WTC11 (cell line): ENCODE results near the gene ADAM17. TPM values are rescaled to one million over a fixed set of nuclear protein-coding genes. Genes with fewer than 3 reads are reported as not detected.

Experiments
- ATAC-seq: fragments of 200-7000 bp; cut with Tn5 transposase; 2 replicates; pipeline ENCODE4 v1.10.0; 2021; ENCODE audit warnings: mild to moderate bottlenecking, moderate library complexity
- CTCF ChIA-PET: fragments of 300-600 bp; sonication (Branson Sonifier 250); formaldehyde crosslinking; loops from one replicate; lab custom pipeline; 2021; ENCODE audit warnings: antibody characterized with exemption; lab: Charles Lee
- POLR2A ChIA-PET: fragments of 350-600 bp; sonication (Branson Sonifier 250); formaldehyde crosslinking; loops from one replicate; lab custom pipeline; 2021; ENCODE audit warnings: antibody characterized with exemption; lab: Charles Lee
- DNase-seq: peaks from one replicate; pipeline ENCODE4 v3.0.0; 2021; ENCODE audit warnings: low spot score
- H3K27ac Mint-ChIP-seq: 2 replicates; pipeline ENCODE4 v1.8.0; 2021; ENCODE audit warnings: mixed read lengths
- H3K27me3 Mint-ChIP-seq: 2 replicates; pipeline ENCODE4 v1.8.0; 2021; ENCODE audit warnings: low read depth, mild to moderate bottlenecking, moderate library complexity, mixed read lengths
- H3K36me3 Mint-ChIP-seq: 2 replicates; pipeline ENCODE4 v1.8.0; 2021; ENCODE audit warnings: mixed read lengths
- H3K4me1 Mint-ChIP-seq: 2 replicates; pipeline ENCODE4 v1.8.0; 2022; ENCODE audit warnings: mixed read lengths
- H3K4me3 Mint-ChIP-seq: 2 replicates; pipeline ENCODE4 v1.8.0; 2021; ENCODE audit warnings: mild to moderate bottlenecking, moderate library complexity, mixed read lengths
- H3K9me3 Mint-ChIP-seq: 2 replicates; pipeline ENCODE4 v1.8.0; 2021; ENCODE audit warnings: mixed read lengths
- AR ChIP-seq: fragments of 250-450 bp; sonication (Bioruptor Pico); IDR thresholded peaks from 2 replicates; pipeline ENCODE4 v1.9.0; 2021; ENCODE audit warnings: mild to moderate bottlenecking
- ATF1 ChIP-seq: sonication (generic); formaldehyde crosslinking; IDR thresholded peaks from 2 replicates; pipeline ENCODE4 v1.8.1; 2023; ENCODE audit warnings: mild to moderate bottlenecking, moderate library complexity, missing genetic modification reagents
- ESRRA ChIP-seq: sonication (generic); formaldehyde crosslinking; IDR thresholded peaks from 2 replicates; pipeline ENCODE4 v1.8.1; 2022; ENCODE audit warnings: mild to moderate bottlenecking, missing genetic modification reagents, borderline replicate concordance
- ETV6 ChIP-seq: sonication (generic); formaldehyde crosslinking; IDR thresholded peaks from 2 replicates; pipeline ENCODE4 v1.8.1; 2022; ENCODE audit warnings: mild to moderate bottlenecking, missing genetic modification reagents
- GRHL2 ChIP-seq: fragments of 250-450 bp; sonication (Bioruptor Pico); IDR thresholded peaks from 2 replicates; pipeline ENCODE4 v1.8.0; 2022; ENCODE audit warnings: mild to moderate bottlenecking, moderate library complexity; ENCODE audit not compliant: insufficient replicate concordance, severe bottlenecking
- JUN ChIP-seq: sonication (generic); formaldehyde crosslinking; IDR thresholded peaks from 2 replicates; pipeline ENCODE4 v1.8.0; 2023; ENCODE audit warnings: mild to moderate bottlenecking, missing genetic modification reagents
- PREB ChIP-seq: sonication (generic); formaldehyde crosslinking; IDR thresholded peaks from 2 replicates; pipeline ENCODE4 v1.8.1; 2022; ENCODE audit warnings: mild to moderate bottlenecking, missing genetic modification reagents, moderate library complexity, borderline replicate concordance
- TCF7 ChIP-seq: sonication (generic); formaldehyde crosslinking; IDR thresholded peaks from 2 replicates; pipeline ENCODE4 v1.8.0; 2022; ENCODE audit warnings: mild to moderate bottlenecking, low read depth, missing genetic modification reagents, moderate library complexity
- ZBTB43 ChIP-seq: sonication (generic); formaldehyde crosslinking; IDR thresholded peaks from 2 replicates; pipeline ENCODE4 v1.8.1; 2023; ENCODE audit warnings: mild to moderate bottlenecking, missing genetic modification reagents
- ZNF219 ChIP-seq: sonication (generic); formaldehyde crosslinking; IDR thresholded peaks from 2 replicates; pipeline ENCODE4 v1.8.0; 2023; ENCODE audit warnings: missing genetic modification reagents, mild to moderate bottlenecking, borderline replicate concordance
- total RNA-seq: library from RNA; stranded (reverse); gene quantifications from 3 replicates; pipeline ENCODE4 v1.2.3, GENCODE V29; 2021
- TF ChIP-seq, protein P1 (sequence below): fragments of 250-450 bp; sonication (Bioruptor Pico); IDR thresholded peaks from 2 replicates; pipeline ENCODE4 v2.1.2; 2022; ENCODE audit warnings: mild to moderate bottlenecking, moderate library complexity
- TF ChIP-seq, protein P2 (sequence below): sonication (generic); formaldehyde crosslinking; IDR thresholded peaks from 2 replicates; pipeline ENCODE4 v1.8.1; 2023; ENCODE audit warnings: mild to moderate bottlenecking, missing genetic modification reagents
- TF ChIP-seq, protein P3 (sequence below): sonication (generic); formaldehyde crosslinking; IDR thresholded peaks from 2 replicates; pipeline ENCODE4 v1.8.0; 2022; ENCODE audit warnings: mild to moderate bottlenecking, missing genetic modification reagents
- TF ChIP-seq, protein P4 (sequence below): sonication (generic); formaldehyde crosslinking; IDR thresholded peaks from 2 replicates; pipeline ENCODE4 v1.8.0; 2022; ENCODE audit warnings: mild to moderate bottlenecking, missing genetic modification reagents

ADAM17 gene
- total RNA-seq, 1 experiment from 2014 or later = 25.9 TPM

DNA sequence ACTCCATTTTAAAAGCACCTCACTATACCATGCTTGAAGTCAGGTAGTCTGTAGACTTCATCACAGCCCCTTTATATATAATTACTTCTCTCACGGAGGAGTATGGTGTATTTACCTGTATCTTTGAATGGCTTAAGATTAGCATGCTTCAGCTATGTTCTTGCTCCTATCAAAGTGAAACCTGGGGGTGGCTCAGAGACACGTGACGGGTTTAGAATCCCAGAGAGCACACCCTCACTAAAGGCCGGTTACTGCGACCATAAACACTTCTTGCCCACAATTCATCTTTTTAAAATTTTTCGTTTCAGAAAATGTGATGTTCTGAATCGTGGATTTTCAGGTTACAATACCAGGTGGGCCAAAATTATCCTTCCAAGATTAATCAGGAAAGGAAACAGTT lies 77.7 kb downstream of the ADAM17 start:
- ATAC-seq (no peak), DNase-seq (no peak)
- H3K4me3 Mint-ChIP-seq = no peak overlapping the region
- ChIA-PET POLR2A (no interaction called here), CTCF (no interaction called here)
- TF ChIP-seq PREB (CRISPR knock-in tag) (no peak), JUN (no peak), GRHL2 (no peak), ATF1 (CRISPR knock-in tag) (no peak), ZNF219 (CRISPR knock-in tag) (no peak), AR (CRISPR knock-in tag) (no peak), TCF7 (CRISPR knock-in tag) (no peak), ZBTB43 (no peak), ETV6 (CRISPR knock-in tag) (no peak), ESRRA (CRISPR knock-in tag) (no peak)
- TF ChIP-seq, protein P1, sequence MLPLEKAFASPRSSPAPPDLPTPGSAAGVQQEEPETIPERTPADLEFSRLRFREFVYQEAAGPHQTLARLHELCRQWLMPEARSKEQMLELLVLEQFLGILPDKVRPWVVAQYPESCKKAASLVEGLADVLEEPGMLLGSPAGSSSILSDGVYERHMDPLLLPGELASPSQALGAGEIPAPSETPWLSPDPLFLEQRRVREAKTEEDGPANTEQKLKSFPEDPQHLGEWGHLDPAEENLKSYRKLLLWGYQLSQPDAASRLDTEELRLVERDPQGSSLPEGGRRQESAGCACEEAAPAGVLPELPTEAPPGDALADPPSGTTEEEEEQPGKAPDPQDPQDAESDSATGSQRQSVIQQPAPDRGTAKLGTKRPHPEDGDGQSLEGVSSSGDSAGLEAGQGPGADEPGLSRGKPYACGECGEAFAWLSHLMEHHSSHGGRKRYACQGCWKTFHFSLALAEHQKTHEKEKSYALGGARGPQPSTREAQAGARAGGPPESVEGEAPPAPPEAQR (CRISPR knock-in tag) = no peak
- TF ChIP-seq, protein P2, sequence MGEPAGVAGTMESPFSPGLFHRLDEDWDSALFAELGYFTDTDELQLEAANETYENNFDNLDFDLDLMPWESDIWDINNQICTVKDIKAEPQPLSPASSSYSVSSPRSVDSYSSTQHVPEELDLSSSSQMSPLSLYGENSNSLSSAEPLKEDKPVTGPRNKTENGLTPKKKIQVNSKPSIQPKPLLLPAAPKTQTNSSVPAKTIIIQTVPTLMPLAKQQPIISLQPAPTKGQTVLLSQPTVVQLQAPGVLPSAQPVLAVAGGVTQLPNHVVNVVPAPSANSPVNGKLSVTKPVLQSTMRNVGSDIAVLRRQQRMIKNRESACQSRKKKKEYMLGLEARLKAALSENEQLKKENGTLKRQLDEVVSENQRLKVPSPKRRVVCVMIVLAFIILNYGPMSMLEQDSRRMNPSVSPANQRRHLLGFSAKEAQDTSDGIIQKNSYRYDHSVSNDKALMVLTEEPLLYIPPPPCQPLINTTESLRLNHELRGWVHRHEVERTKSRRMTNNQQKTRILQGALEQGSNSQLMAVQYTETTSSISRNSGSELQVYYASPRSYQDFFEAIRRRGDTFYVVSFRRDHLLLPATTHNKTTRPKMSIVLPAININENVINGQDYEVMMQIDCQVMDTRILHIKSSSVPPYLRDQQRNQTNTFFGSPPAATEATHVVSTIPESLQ (CRISPR knock-in tag) = no peak
- TF ChIP-seq, protein P3, sequence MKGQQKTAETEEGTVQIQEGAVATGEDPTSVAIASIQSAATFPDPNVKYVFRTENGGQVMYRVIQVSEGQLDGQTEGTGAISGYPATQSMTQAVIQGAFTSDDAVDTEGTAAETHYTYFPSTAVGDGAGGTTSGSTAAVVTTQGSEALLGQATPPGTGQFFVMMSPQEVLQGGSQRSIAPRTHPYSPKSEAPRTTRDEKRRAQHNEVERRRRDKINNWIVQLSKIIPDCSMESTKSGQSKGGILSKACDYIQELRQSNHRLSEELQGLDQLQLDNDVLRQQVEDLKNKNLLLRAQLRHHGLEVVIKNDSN (CRISPR knock-in tag) = no peak
- TF ChIP-seq, protein P4, sequence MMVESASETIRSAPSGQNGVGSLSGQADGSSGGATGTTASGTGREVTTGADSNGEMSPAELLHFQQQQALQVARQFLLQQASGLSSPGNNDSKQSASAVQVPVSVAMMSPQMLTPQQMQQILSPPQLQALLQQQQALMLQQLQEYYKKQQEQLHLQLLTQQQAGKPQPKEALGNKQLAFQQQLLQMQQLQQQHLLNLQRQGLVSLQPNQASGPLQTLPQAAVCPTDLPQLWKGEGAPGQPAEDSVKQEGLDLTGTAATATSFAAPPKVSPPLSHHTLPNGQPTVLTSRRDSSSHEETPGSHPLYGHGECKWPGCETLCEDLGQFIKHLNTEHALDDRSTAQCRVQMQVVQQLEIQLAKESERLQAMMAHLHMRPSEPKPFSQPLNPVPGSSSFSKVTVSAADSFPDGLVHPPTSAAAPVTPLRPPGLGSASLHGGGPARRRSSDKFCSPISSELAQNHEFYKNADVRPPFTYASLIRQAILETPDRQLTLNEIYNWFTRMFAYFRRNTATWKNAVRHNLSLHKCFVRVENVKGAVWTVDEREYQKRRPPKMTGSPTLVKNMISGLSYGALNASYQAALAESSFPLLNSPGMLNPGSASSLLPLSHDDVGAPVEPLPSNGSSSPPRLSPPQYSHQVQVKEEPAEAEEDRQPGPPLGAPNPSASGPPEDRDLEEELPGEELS (CRISPR knock-in tag) = no peak
- peaks cover 10% of the 10 kb centered on the region for H3K9me3 Mint-ChIP-seq
- H3K27ac Mint-ChIP-seq = no peak overlapping the region
- H3K27me3 Mint-ChIP-seq = peaks cover 11% of the 10 kb centered on the region
- H3K4me1 Mint-ChIP-seq = peaks cover 17% of the 10 kb centered on the region
- peaks cover 15% of the 10 kb centered on the region for H3K36me3 Mint-ChIP-seq
